ENCODE measurements around the gene CAMKMT. TPM values are rescaled to one million over a fixed set of nuclear protein-coding genes. Genes with fewer than 3 reads are reported as not detected.

The CAMKMT gene
- total RNA-seq, 1 experiment from 2014 or later: 12.5 TPM

DNA sequence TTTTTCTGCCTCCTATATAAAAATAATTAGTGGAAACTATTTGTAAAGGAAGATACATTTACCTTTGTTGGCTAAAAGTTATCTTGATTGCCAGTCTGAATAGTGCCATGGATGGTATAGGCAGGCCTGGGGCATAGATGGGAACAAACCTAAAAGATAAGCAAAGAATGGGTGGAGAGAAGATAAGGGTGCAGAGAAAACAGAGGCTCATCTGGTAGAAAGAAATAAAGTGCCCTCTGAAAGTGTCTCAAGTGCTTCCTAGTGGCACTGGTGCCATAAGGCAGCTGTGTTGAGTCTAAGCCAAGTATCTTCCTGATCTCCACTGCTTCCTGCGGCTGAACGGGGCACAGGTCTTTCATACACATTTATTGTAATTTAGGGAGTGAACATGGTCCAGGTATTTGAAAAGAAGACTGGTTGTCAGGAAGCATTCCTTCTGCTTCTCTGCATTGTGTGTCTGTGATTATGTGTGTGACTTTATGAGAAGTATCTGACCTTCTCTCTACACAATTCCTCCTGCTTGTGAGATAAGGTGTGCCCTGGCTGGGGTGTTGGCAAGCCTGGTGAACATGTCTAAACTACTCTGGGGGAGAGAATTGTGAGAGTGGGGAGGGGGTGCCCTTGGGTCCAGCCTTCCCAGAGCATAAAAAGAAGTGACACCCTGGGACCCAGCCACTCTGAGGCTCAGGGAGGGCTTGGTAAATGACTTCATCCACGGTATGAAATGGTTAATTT is 280.5 kb downstream of the CAMKMT start:
- POLR2A ChIA-PET (ENCODE audit: low non-redundant PET): no interaction called here

DNA sequence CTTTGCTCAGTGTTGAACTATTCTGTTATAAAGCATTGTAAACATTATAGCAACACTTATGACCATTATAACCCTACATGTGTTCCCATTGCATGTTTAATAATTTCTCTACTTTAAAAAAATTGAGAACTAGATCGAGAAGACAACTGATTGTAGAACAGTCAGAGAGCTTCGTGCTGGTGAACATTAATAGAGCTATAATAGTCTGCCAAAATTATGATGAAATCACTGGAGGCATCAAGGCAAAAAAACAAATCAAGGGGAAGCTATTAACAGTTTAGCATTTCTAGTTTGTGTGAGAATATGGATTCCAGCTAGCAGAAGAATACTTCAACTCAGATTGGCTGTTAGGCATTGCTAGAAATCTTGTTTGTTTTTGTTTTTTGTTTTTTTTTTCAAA is 284.2 kb downstream of the CAMKMT start:
- intact Hi-C loops (cut with micrococcal nuclease; ENCODE audit: unreplicated experiment): no loop called here
- H3K27me3 ChIP-seq (replicated peaks; ENCODE audit: insufficient read depth, low read depth, low read length, poor library complexity): no peaks in the 10 kb centered on the region
- H3K27ac ChIP-seq (ENCODE audit: low read depth, low read length, poor library complexity, severe bottlenecking): no peak overlapping the region
- H3K9me3 ChIP-seq (ENCODE audit: low read depth, low read length, poor library complexity, severe bottlenecking): no peaks in the 10 kb centered on the region
- DNase-seq (ENCODE audit: low spot score): no peak
- no peak overlapping the region for H3K4me3 ChIP-seq (ENCODE audit: low read depth, low read length, poor library complexity, severe bottlenecking)
- no peaks in the 10 kb centered on the region for H3K4me1 ChIP-seq (ENCODE audit: insufficient read depth, low read length, poor library complexity, severe bottlenecking)
- POLR2A ChIA-PET (ENCODE audit: low non-redundant PET): no interaction called here
- no peaks in the 10 kb centered on the region for H3K36me3 ChIP-seq (ENCODE audit: insufficient read depth, low read length, poor library complexity, severe bottlenecking)
- BruUV-seq (replicated peaks): no TSS peak
- TF ChIP-seq EZH2 (IDR thresholded peaks at IDR 0.05; ENCODE audit: borderline replicate concordance, low read depth, low read length, poor library complexity, severe bottlenecking): no peak
- TF ChIP-seq, protein P1, sequence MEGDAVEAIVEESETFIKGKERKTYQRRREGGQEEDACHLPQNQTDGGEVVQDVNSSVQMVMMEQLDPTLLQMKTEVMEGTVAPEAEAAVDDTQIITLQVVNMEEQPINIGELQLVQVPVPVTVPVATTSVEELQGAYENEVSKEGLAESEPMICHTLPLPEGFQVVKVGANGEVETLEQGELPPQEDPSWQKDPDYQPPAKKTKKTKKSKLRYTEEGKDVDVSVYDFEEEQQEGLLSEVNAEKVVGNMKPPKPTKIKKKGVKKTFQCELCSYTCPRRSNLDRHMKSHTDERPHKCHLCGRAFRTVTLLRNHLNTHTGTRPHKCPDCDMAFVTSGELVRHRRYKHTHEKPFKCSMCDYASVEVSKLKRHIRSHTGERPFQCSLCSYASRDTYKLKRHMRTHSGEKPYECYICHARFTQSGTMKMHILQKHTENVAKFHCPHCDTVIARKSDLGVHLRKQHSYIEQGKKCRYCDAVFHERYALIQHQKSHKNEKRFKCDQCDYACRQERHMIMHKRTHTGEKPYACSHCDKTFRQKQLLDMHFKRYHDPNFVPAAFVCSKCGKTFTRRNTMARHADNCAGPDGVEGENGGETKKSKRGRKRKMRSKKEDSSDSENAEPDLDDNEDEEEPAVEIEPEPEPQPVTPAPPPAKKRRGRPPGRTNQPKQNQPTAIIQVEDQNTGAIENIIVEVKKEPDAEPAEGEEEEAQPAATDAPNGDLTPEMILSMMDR (conservative IDR thresholded peaks at IDR 0.05; ENCODE audit: low read depth, low read length): no peak
- CTCF ChIA-PET: no interaction called here

More for the DNA sequence above, 280.5 kb downstream of the CAMKMT start:
- CTCF ChIA-PET: no interaction called here
- H3K9me3 ChIP-seq (ENCODE audit: low read depth, low read length, poor library complexity, severe bottlenecking): no peaks in the 10 kb centered on the region
- no peak overlapping the region for H3K27ac ChIP-seq (ENCODE audit: low read depth, low read length, poor library complexity, severe bottlenecking)
- DNase-seq (ENCODE audit: low spot score): no peak
- no peaks in the 10 kb centered on the region for H3K27me3 ChIP-seq (replicated peaks; ENCODE audit: insufficient read depth, low read depth, low read length, poor library complexity)
- BruUV-seq (replicated peaks): no TSS peak
- TF ChIP-seq, protein P1 (conservative IDR thresholded peaks at IDR 0.05; ENCODE audit: low read depth, low read length): no peak
- no peak for TF ChIP-seq EZH2 (IDR thresholded peaks at IDR 0.05; ENCODE audit: borderline replicate concordance, low read depth, low read length, poor library complexity, severe bottlenecking)
- no peak overlapping the region for H3K4me3 ChIP-seq (ENCODE audit: low read depth, low read length, poor library complexity, severe bottlenecking)
- intact Hi-C loops (cut with micrococcal nuclease; ENCODE audit: unreplicated experiment): no loop called here
- no peaks in the 10 kb centered on the region for H3K4me1 ChIP-seq (ENCODE audit: insufficient read depth, low read length, poor library complexity, severe bottlenecking)
- H3K36me3 ChIP-seq (ENCODE audit: insufficient read depth, low read length, poor library complexity, severe bottlenecking): no peaks in the 10 kb centered on the region

DNA sequence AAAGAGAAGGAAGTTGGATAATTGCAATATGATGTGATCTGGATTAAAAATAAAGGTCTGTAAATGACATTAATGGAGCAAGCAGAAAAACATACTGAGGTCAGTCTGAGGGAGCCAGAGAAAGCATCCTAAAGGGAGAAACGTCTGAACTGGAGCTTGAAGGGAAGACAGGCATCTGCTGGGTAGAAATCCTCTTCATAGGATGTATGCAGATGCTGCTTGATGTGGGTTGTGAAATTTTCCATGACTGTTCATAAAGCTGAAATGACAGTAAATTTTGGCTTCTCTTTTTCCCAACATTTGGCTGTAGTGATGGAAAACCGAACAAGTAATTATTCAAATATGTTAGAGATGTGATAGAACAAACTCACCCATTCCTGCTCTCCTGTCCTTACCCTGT is 287.6 kb downstream of the CAMKMT start:
- no peaks in the 10 kb centered on the region for H3K9me3 ChIP-seq (ENCODE audit: low read depth, low read length, poor library complexity, severe bottlenecking)
- H3K36me3 ChIP-seq (ENCODE audit: insufficient read depth, low read length, poor library complexity, severe bottlenecking): no peaks in the 10 kb centered on the region
- no peak for DNase-seq (ENCODE audit: low spot score)
- no peaks in the 10 kb centered on the region for H3K4me1 ChIP-seq (ENCODE audit: insufficient read depth, low read length, poor library complexity, severe bottlenecking)
- H3K27me3 ChIP-seq (replicated peaks; ENCODE audit: insufficient read depth, low read depth, low read length, poor library complexity): no peaks in the 10 kb centered on the region
- no peak overlapping the region for H3K4me3 ChIP-seq (ENCODE audit: low read depth, low read length, poor library complexity, severe bottlenecking)
- intact Hi-C loops (cut with micrococcal nuclease; ENCODE audit: unreplicated experiment): no loop called here
- ChIA-PET CTCF (no interaction called here), POLR2A (ENCODE audit: low non-redundant PET) (no interaction called here)
- TF ChIP-seq, protein P1 (conservative IDR thresholded peaks at IDR 0.05; ENCODE audit: low read depth, low read length): no peak
- TF ChIP-seq EZH2 (IDR thresholded peaks at IDR 0.05; ENCODE audit: borderline replicate concordance, low read depth, low read length, poor library complexity, severe bottlenecking): no peak
- no TSS peak for BruUV-seq (replicated peaks)
- H3K27ac ChIP-seq (ENCODE audit: low read depth, low read length, poor library complexity, severe bottlenecking): no peak overlapping the region
